Trophoblast cell (in vitro differentiated cells and primary cell): ENCODE results near the gene CXXC5.
A peak's percentile ranks its signal among the peaks of the same experiment; 100 is the strongest.

Experiments
- DNase-seq, 2 donors: peaks; one replicate each; pipeline ENCODE4 v3.0.0-alpha.2; 2016
- H2AFZ ChIP-seq: 2 replicates; pipeline ENCODE4 v1.6.1; 2013; ENCODE audit warnings: low read length, moderate library complexity, mild to moderate bottlenecking; ENCODE audit not compliant: insufficient read depth, poor library complexity
- H2AK5ac ChIP-seq: 2 replicates; pipeline ENCODE4 v1.6.1; 2013; ENCODE audit warnings: mild to moderate bottlenecking, low read length
- H2BK120ac ChIP-seq: 2 replicates; pipeline ENCODE4 v1.6.1; 2013; ENCODE audit warnings: low read length, mild to moderate bottlenecking, moderate library complexity; ENCODE audit not compliant: insufficient read depth, poor library complexity
- H2BK12ac ChIP-seq: 2 replicates; pipeline ENCODE4 v1.6.1; 2013; ENCODE audit warnings: mild to moderate bottlenecking, low read length, moderate library complexity
- H2BK5ac ChIP-seq: 2 replicates; pipeline ENCODE4 v1.6.1; 2013; ENCODE audit warnings: low read length, low read depth, moderate library complexity, mild to moderate bottlenecking; ENCODE audit not compliant: poor library complexity
- H3K14ac ChIP-seq: 2 replicates; pipeline ENCODE4 v1.6.1; 2013; ENCODE audit warnings: mild to moderate bottlenecking, low read length
- H3K18ac ChIP-seq: 2 replicates; pipeline ENCODE4 v1.6.1; 2013; ENCODE audit warnings: mild to moderate bottlenecking, low read length
- H3K23ac ChIP-seq: 2 replicates; pipeline ENCODE4 v1.6.1; 2013; ENCODE audit warnings: low read length
- H3K27ac ChIP-seq: 2 replicates; pipeline ENCODE4 v1.5.1; 2013; ENCODE audit warnings: low read depth, mild to moderate bottlenecking, inconsistent platforms, low read length, moderate library complexity
- H3K27me3 ChIP-seq: 2 replicates; pipeline ENCODE4 v1.6.1; 2013; ENCODE audit warnings: inconsistent platforms, mild to moderate bottlenecking, low read length, moderate library complexity; ENCODE audit not compliant: insufficient read depth
- H3K36me3 ChIP-seq, 2 experiments: 1 replicate in 1 of 2; 2 replicates in 1 of 2; pipeline ENCODE4 v1.6.1; 2013; ENCODE audit warnings: low read length in 2 of 2, mild to moderate bottlenecking in 2 of 2, moderate library complexity in 1 of 2; ENCODE audit not compliant: insufficient read depth in 2 of 2, control insufficient read depth in 1 of 2
- H3K4ac ChIP-seq: 2 replicates; pipeline ENCODE4 v1.6.1; 2013; ENCODE audit warnings: low read depth, mild to moderate bottlenecking, low read length, moderate library complexity
- H3K4me1 ChIP-seq, 2 experiments: 1 replicate in 1 of 2; 2 replicates in 1 of 2; pipeline ENCODE4 v1.6.1; 2013; ENCODE audit warnings: low read length in 2 of 2, mild to moderate bottlenecking in 2 of 2, moderate library complexity in 1 of 2; ENCODE audit not compliant: insufficient read depth in 2 of 2, control insufficient read depth in 1 of 2
- H3K4me2 ChIP-seq: 2 replicates; pipeline ENCODE4 v1.6.1; 2013; ENCODE audit warnings: inconsistent platforms, mild to moderate bottlenecking, low read length, moderate library complexity
- H3K4me3 ChIP-seq: 2 replicates; pipeline ENCODE4 v1.5.1; 2013; ENCODE audit warnings: mild to moderate bottlenecking, low read depth, low read length, inconsistent platforms
- H3K79me1 ChIP-seq: one replicate; pipeline ENCODE4 v1.6.1; 2013; ENCODE audit warnings: low read length
- H3K79me2 ChIP-seq: 2 replicates; pipeline ENCODE4 v1.6.1; 2013; ENCODE audit warnings: low read length, mild to moderate bottlenecking; ENCODE audit not compliant: control insufficient read depth, insufficient read depth, poor library complexity
- H3K9ac ChIP-seq: 2 replicates; pipeline ENCODE4 v1.6.1; 2013; ENCODE audit warnings: mild to moderate bottlenecking, low read length
- H3K9me3 ChIP-seq: 2 replicates; pipeline ENCODE4 v1.6.1; 2013; ENCODE audit warnings: low read depth, mild to moderate bottlenecking, control low read depth, inconsistent platforms, low read length; ENCODE audit not compliant: insufficient read depth
- H4K12ac ChIP-seq: 2 replicates; pipeline ENCODE4 v1.6.1; 2013; ENCODE audit warnings: low read depth, mild to moderate bottlenecking, low read length, moderate library complexity
- H4K8ac ChIP-seq: 2 replicates; pipeline ENCODE4 v1.6.1; 2013; ENCODE audit warnings: low read depth, mild to moderate bottlenecking, low read length, moderate library complexity
- H4K91ac ChIP-seq: one replicate; pipeline ENCODE4 v1.6.1; 2013; ENCODE audit warnings: low read depth, mild to moderate bottlenecking, low read length, moderate library complexity
- WGBS: extraction: QIAGEN DNeasy Blood & Tissue Kit; methylation state at CpG from one replicate; pipeline ENCODE4 v1.1.7; 2013; ENCODE audit warnings: missing lambda C conversion rate; ENCODE audit not compliant: insufficient read length, insufficient coverage; ENCODE audit errors: extremely low coverage; 5-methylcytosine and 5-hydroxymethylcytosine counted together

The CXXC5 gene

DNA sequence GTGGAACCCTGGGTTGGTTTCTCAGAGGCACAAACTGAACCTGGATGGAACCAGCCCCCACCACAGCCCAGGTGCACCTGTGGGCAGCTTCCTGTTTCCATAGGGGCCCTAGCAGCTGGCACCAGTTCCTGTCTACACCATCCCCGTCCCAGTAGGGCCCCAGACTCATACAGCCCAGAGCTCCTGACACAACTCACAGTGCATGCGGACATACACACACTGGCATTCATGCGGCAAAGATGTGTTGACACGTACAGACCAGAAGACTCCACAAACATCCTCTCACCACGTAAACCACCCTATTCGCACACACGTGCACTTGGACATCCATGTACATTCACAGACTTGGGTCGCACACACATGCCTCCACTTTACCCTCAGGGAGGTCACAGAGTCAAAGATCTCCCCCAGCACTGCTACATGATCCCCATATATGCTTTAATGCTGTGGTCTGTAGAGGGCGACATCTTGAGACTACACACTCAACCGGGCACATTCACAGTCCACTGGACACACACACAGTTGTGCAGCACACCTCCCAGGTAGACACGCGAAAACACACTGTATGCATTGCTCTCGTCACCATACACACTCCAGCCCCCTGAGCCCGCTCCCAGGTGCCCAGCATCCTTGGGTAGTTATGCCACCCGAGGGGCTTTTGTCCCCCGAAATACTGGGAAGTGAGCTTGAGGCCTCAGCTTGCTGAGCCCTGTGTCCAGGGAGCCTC lies 22.4 kb downstream of the CXXC5 start:
- Histone ChIP-seq H3K9ac (no peak overlapping the region), H4K12ac (no peak overlapping the region), H3K23ac (no peak overlapping the region), H3K27ac (peak overlapping the region; percentile 14), H3K9me3 (no peaks in the 10 kb centered on the region), H4K91ac (peak overlapping the region; percentile 40), H3K79me2 (peaks cover 40% of the 10 kb centered on the region), H3K36me3 (peaks cover 27 to 38% of the 10 kb centered on the region in 2 experiments), H3K79me1 (peaks cover 27% of the 10 kb centered on the region), H4K8ac (no peak overlapping the region), H2BK12ac (peak overlapping the region; percentile 6), H2AK5ac (no peak overlapping the region), H2AFZ (no peak overlapping the region), H3K4ac (peak overlapping the region; percentile 69), H3K27me3 (no peaks in the 10 kb centered on the region), H2BK120ac (peak overlapping the region; percentile 21), H2BK5ac (peak overlapping the region; percentile 0), H3K4me3 (no peak overlapping the region), H3K4me1 (peaks cover 58 to 70% of the 10 kb centered on the region in 2 experiments), H3K14ac (peak overlapping the region; percentile 34), H3K18ac (peak overlapping the region; percentile 31), H3K4me2 (no peak overlapping the region)
- WGBS = no CpG with 5 or more reads among the region's 16 CpGs
- DNase-seq = no peak

DNA sequence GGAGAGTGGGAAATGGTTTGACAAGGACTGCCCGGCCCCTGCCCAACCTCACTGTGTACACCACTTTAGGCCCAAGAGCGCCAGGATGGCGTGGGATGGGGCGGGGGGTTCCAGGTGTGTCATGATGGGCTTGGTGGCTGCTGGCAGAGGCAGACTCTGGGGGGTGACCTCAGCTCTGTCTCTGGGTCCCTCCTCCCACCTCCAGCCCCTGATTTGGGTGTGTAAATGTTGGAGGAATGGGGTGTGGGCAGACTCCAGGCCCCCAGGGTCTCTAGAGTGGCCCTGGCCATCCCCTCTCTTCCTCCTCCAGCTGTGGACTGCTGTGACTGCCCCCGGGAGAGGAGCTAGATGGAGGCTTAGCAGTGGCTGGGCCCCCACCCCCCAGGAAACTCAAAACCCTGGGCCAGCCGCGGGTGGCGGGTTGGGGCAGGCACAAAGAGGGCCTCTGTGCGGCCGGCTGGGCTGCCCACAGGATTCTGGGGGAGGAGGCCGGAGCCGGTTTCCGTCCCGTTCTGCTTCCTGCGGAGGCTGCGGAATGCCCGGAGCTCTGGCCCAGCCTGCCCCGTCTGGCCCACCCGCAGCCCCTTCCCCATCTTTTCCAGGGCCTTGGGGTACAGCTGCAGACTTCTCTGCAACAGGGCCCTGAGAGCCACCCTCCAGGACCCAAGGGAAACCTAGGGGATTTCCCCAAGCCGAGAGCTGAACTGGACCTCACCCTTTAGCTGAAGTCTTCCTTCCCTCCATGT lies 23.1 kb downstream of the CXXC5 start:
- Histone ChIP-seq H3K4me2 (no peak overlapping the region), H3K79me2 (peaks cover 37% of the 10 kb centered on the region), H3K36me3 (peaks cover 25 to 31% of the 10 kb centered on the region in 2 experiments), H4K8ac (no peak overlapping the region), H4K12ac (no peak overlapping the region), H3K79me1 (peaks cover 27% of the 10 kb centered on the region), H3K18ac (peak overlapping the region; percentile 54), H3K4me3 (no peak overlapping the region), H4K91ac (peak overlapping the region; percentile 40), H3K9me3 (no peaks in the 10 kb centered on the region), H3K14ac (peak overlapping the region; percentile 41), H3K9ac (no peak overlapping the region), H2BK120ac (peak overlapping the region; percentile 21), H3K27me3 (no peaks in the 10 kb centered on the region), H2BK12ac (peak overlapping the region; percentile 33), H2AFZ (no peak overlapping the region), H2AK5ac (peak overlapping the region; percentile 32), H3K27ac (peak overlapping the region; percentile 14), H3K4ac (peak overlapping the region; percentile 69), H3K23ac (no peak overlapping the region), H2BK5ac (peak overlapping the region; percentile 24), H3K4me1 (peaks cover 54 to 68% of the 10 kb centered on the region in 2 experiments)
- no CpG with 5 or more reads among the region's 20 CpGs for WGBS
- no peak for DNase-seq

DNA sequence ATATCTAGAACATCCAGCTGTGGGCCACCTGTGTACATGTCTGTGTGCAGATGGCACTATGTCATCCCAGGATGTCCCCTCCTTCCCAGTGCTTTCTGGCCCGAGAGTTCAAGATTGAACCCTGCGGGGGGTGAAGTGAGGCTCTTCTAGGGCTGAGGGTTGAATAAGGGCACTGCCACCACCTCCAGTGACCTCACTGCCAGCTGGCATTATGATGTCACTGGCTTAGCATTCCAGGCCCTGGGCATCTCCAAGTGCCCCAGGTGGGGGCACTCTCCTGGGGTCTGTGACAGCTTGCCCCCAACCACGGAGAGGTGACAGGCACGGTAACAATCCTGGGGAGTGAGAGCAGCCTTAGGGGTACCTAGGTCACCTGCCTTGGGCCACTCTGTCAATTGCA lies 27.1 kb downstream of the CXXC5 start:
- Histone ChIP-seq H2BK120ac (no peak overlapping the region), H2BK5ac (no peak overlapping the region), H3K79me2 (peaks cover 20% of the 10 kb centered on the region), H3K79me1 (peaks cover 14% of the 10 kb centered on the region), H4K91ac (no peak overlapping the region), H4K8ac (no peak overlapping the region), H3K9me3 (no peaks in the 10 kb centered on the region), H3K4me3 (no peak overlapping the region), H3K4me2 (no peak overlapping the region), H2BK12ac (no peak overlapping the region), H3K27ac (no peak overlapping the region), H3K36me3 (peaks cover 21 to 38% of the 10 kb centered on the region in 2 experiments), H3K27me3 (no peaks in the 10 kb centered on the region), H4K12ac (no peak overlapping the region), H3K18ac (no peak overlapping the region), H3K14ac (no peak overlapping the region), H3K4ac (peak overlapping the region; percentile 51), H3K4me1 (peaks cover 32 to 43% of the 10 kb centered on the region in 2 experiments), H2AFZ (no peak overlapping the region), H3K9ac (no peak overlapping the region), H2AK5ac (no peak overlapping the region), H3K23ac (no peak overlapping the region)
- no CpG with 5 or more reads among the region's 4 CpGs for WGBS
- no peak for DNase-seq

DNA sequence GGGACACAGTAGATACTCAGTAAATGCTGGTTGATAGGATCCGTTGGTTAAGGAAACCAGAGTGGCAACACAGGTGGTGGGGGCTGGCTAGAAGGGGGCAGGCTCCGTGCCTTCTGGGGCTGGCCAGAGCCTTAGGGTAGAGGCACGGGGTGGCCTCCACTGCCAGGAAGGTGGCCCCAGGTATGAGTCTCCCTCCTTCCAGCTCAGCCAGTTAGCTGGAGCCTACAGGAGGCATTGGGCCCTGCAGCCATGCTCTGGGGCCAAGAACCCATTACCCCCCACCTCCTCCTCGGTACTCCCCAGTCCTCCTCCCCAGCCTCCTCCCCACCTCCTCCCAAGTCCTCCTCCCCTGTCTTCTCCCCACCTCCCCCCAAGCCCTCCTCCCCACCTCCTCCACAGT lies 27.7 kb downstream of the CXXC5 start:
- H3K4me2 ChIP-seq = no peak overlapping the region
- no peak overlapping the region for H2AK5ac ChIP-seq
- no peak overlapping the region for H4K12ac ChIP-seq
- no peak overlapping the region for H3K27ac ChIP-seq
- H3K27me3 ChIP-seq = no peaks in the 10 kb centered on the region
- peak overlapping the region; percentile 13 for H2BK12ac ChIP-seq
- peaks cover 21 to 38% of the 10 kb centered on the region in 2 experiments for H3K36me3 ChIP-seq
- DNase-seq = no peak
- no peak overlapping the region for H4K8ac ChIP-seq
- H3K9ac ChIP-seq = no peak overlapping the region
- H3K79me2 ChIP-seq = peaks cover 18% of the 10 kb centered on the region
- no peak overlapping the region for H2AFZ ChIP-seq
- no CpG with 5 or more reads among the region's 4 CpGs for WGBS
- H3K4ac ChIP-seq = peak overlapping the region; percentile 32
- H3K4me3 ChIP-seq = no peak overlapping the region
- H2BK5ac ChIP-seq = no peak overlapping the region
- H3K9me3 ChIP-seq = no peaks in the 10 kb centered on the region
- peaks cover 13% of the 10 kb centered on the region for H3K79me1 ChIP-seq
- H3K23ac ChIP-seq = no peak overlapping the region
- H3K18ac ChIP-seq = peak overlapping the region; percentile 54
- H3K14ac ChIP-seq = no peak overlapping the region
- no peak overlapping the region for H4K91ac ChIP-seq
- H3K4me1 ChIP-seq = peaks cover 26 to 37% of the 10 kb centered on the region in 2 experiments
- no peak overlapping the region for H2BK120ac ChIP-seq
